ENCODE data around the gene PHACTR1. TPM values are rescaled to one million over a fixed set of nuclear protein-coding genes. Genes with fewer than 3 reads are reported as not detected.

The PHACTR1 gene
- total and polyA plus RNA-seq, 7 donors, result 0.60 to 7.5 (median 3.7) TPM

- Histone ChIP-seq H3K4me1 (peaks cover 0 to 16% (median 7%) of the 10 kb centered on the region in 4 donors), H3K36me3 (peaks cover 0 to 34% (median 13%) of the 10 kb centered on the region in 4 donors), H3K27ac (peak overlapping the region; percentile 83 to 94 (median 94)), H3K27me3 (no peaks in the 10 kb centered on the region), H3K4me3 (peak overlapping the region; percentile 57 to 89 (median 80)), H3K9me3 (no peaks in the 10 kb centered on the region)
- WGBS, 2 donors, result 0 to 1% methylated on average over 10 of the region's 10 CpGs
- intact Hi-C loops (cut with DNase I), result loop anchor here (2.0 kb wide), 1 partner anchor 159 kb away; the partner anchor contains the start of gene GFOD1
- TF ChIP-seq POLR2AphosphoS5 (IDR thresholded peaks at IDR 0.05) (no peak), CTCF (IDR thresholded peaks at IDR 0.05) (no peak), POLR2A (IDR thresholded peaks at IDR 0.05) (no peak), EP300 (IDR thresholded peaks at IDR 0.05) (no peak)
- DNase-seq, result no peak
Observed at GRCh38 chr6:13327691-13328075, 611.1 kb downstream of the PHACTR1 start.

GRCh38 chr6:13328076-13328874 is 611.7 kb downstream of the PHACTR1 start, which contains the start of gene TBC1D7:
Gene TBC1D7, minus strand, starts transcription at chr6:13328537. Its CDS starts 1,639 bp downstream, at chr6:13326898.
- 0% methylated on average over 63 of the region's 63 CpGs for WGBS, 2 donors
- Histone ChIP-seq H3K9me3 (no peaks in the 10 kb centered on the region), H3K27me3 (no peaks in the 10 kb centered on the region), H3K4me3 (peak within 1 kb of the TSS; percentile 57 to 89 (median 80)), H3K36me3 (peaks cover 0 to 28% (median 11%) of the 10 kb centered on the region in 4 donors), H3K4me1 (peaks cover 0 to 16% (median 7%) of the 10 kb centered on the region in 4 donors), H3K27ac (peak within 1 kb of the TSS; percentile 83 to 94 (median 94))
- peak in 2 of 4 experiments; percentile 19 to 25 for TF ChIP-seq CTCF (IDR thresholded peaks at IDR 0.05)
- TF ChIP-seq POLR2A (IDR thresholded peaks at IDR 0.05), result peak; percentile 59 to 74
- TF ChIP-seq EP300 (IDR thresholded peaks at IDR 0.05), result no peak
- TF ChIP-seq POLR2AphosphoS5 (IDR thresholded peaks at IDR 0.05), result peak; percentile 71 to 94 (median 88)
- DNase-seq, result peak; percentile 97
- intact Hi-C loops (cut with DNase I), result loop anchor here (2.0 kb wide), 1 partner anchor 159 kb away; the partner anchor contains the start of gene GFOD1

DNA sequence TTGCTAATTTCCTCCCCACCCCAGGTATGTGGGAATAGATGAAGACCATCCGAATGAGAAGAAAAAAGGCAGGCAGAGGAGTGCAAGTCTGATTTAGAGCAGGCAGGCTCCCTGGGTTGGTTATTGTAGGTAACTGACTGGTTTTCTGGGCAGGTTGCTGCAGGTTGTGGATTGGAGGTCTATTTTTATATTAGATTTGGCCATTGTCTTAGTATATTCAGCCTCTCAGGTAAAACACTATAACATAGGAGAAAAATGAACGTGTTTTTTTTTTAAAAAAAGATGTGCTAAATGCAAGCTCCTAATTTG is 612.3 kb downstream of the PHACTR1 start:
- H3K36me3 ChIP-seq, result peaks cover 0 to 23% (median 10%) of the 10 kb centered on the region in 4 donors
- no peaks in the 10 kb centered on the region for H3K9me3 ChIP-seq
- peak overlapping the region; percentile 83 to 94 (median 94) for H3K27ac ChIP-seq
- TF ChIP-seq CTCF (IDR thresholded peaks at IDR 0.05), result no peak
- no peak for TF ChIP-seq POLR2A (IDR thresholded peaks at IDR 0.05)
- TF ChIP-seq POLR2AphosphoS5 (IDR thresholded peaks at IDR 0.05), result no peak
- TF ChIP-seq EP300 (IDR thresholded peaks at IDR 0.05), result no peak
- WGBS, 2 donors, result 0 to 1% methylated on average over 2 of the region's 2 CpGs
- H3K4me3 ChIP-seq, result peak overlapping the region; percentile 57 to 89 (median 80)
- intact Hi-C loops (cut with DNase I), result loop anchor here (2.0 kb wide), 1 partner anchor 158 kb away; the partner anchor contains the start of gene GFOD1
- no peak for DNase-seq
- peaks cover 0 to 16% (median 7%) of the 10 kb centered on the region in 4 donors for H3K4me1 ChIP-seq
- no peaks in the 10 kb centered on the region for H3K27me3 ChIP-seq

GRCh38 chr6:13331516-13332348 is 615.2 kb downstream of the PHACTR1 start:
- Histone ChIP-seq H3K27ac (no peak overlapping the region), H3K36me3 (no peaks in the 10 kb centered on the region), H3K9me3 (no peaks in the 10 kb centered on the region), H3K4me3 (no peak overlapping the region), H3K4me1 (peaks cover 0 to 18% (median 8%) of the 10 kb centered on the region in 4 donors), H3K27me3 (no peaks in the 10 kb centered on the region)
- DNase-seq, result no peak
- WGBS, 2 donors, result 37 to 59% methylated on average over 13 of the region's 13 CpGs
- TF ChIP-seq CTCF (IDR thresholded peaks at IDR 0.05) (peak in 3 of 4 experiments; percentile 37 to 51 (median 49)), POLR2AphosphoS5 (IDR thresholded peaks at IDR 0.05) (no peak)
- intact Hi-C loops (cut with DNase I), result loop anchor here (2.0 to 10.0 kb wide), 3 partner anchors 375 to 733 kb away; no protein-coding TSS in a partner anchor
